NCI-H1105 treated with DMSO at 0.1 percent for 48 hours (cell line): Measurements from ENCODE around the gene SMAD7.
A peak's percentile ranks its signal among the peaks of the same experiment; 100 is the strongest.

Experiments
- DNase-seq: peaks from one replicate; lab custom pipeline; 2025; lab: John Stamatoyannopoulos, UW

Gene SMAD7

DNA sequence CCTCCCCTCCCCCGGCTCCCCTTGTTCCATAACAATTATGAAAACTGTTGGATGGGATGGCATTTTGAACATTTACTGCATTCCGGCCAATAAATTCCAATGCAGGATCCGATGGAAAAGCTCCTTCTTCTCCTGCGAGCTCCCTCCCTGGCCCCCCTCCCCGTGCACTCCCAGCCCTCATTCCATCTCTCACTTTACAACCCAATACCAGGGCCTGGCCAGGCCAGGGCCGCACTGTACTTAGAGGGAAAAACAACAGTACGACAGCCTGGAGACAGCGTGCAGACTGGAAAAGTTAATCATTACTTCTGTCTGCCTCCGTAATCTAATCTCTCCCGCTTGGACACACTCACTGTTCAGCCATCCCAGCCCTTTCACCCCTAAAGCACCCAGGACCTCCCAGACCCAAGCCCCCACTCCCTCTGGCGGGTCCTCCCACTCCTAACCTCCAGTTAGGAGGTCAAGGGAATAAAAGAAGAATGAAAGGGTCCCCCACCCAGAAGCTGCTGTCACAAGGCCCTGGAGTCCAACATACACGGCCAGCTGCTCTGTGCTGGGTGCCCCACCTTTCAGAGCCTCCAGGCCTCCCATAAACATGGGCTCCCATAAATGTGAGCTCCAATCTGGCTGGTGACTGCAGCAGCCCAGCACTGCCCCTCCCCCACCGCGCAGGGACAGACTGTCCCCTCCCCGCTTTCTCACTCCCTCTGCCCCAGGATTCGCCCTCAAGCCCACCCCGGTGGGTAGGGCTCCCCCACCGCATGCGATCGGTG, 20.6 kb downstream of the SMAD7 start:
- DNase-seq: no peak

- DNase-seq: no peak
Measured at GRCh38 chr18:48929212-48929612, 21.6 kb downstream of the SMAD7 start.

- peak; percentile 84 for DNase-seq
Measured at GRCh38 chr18:48928787-48929186, 22.0 kb downstream of the SMAD7 start.

- DNase-seq: no peak
Measured at GRCh38 chr18:48927286-48928080, 23.3 kb downstream of the SMAD7 start.

DNA sequence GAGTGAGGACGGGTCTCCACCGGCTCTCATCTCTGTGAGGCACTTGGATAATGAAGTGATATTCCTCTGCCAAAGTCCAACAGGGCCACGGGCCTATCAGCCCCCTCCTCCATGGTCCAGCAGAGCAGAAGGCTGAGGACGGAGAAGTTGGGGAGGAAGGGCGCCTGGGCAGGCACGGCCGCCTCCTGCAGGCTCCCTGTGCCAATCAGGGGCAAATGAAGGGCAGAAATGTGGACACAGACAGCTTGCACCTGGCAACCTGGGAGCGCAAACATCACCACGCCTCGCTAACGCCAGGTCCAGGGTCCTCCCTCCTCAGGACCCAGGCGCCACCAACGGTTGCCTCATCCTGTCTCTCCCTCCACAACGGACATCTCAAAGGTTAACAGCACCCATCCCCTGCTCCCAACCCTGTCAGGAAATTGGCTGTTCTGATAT, 24.3 kb downstream of the SMAD7 start:
- DNase-seq: no peak

- DNase-seq: no peak
Measured at GRCh38 chr18:48925491-48925780, 25.3 kb downstream of the SMAD7 start.

DNA sequence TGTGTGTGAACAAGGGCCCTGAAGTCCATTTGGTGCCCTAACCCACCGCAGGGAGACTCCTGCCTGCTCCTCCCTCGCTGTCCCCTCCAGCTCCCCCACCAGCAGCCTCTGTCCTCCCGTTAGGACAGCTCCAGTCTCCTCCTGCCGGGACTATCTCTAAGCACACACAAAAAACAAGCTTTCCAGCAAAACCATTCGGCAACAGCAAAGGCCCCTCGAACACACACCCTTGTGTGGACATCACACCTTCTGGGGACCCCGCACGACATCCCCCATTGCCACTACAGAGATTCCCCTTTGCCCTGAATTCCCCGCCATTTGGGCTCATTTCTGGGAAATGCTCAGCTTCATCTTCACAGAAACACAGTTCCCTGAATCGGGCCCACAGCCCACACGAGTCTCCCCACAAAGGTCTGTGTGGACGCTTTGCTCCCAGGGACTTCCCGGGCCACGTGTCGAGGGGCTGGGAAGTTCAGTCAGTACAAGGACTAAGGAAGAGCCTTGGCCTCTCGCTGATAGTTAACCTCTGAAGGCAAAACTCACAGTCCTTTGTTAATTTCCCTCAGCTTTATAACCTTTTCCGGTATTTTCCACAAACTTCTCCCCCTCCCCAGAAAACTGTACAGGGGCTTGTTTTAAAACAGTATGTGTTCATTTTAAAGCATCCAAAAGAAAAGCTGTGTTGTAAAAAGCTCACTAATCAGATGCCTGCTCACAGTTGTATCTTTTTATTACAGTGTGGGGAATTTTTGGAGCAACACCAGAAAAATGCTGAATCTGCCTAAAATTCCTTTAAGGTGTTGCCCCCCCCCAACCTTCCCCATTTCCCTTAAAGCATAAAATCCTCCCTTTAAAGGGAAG, 25.9 kb downstream of the SMAD7 start:
- DNase-seq: no peak

- DNase-seq: no peak
Measured at GRCh38 chr18:48923746-48924629, 26.8 kb downstream of the SMAD7 start.

- DNase-seq: no peak
Measured at GRCh38 chr18:48922801-48923730, 27.7 kb downstream of the SMAD7 start.

GRCh38 chr18:48922226-48922800, 28.5 kb downstream of the SMAD7 start:
- no peak for DNase-seq

- DNase-seq: no peak
Measured at GRCh38 chr18:48921305-48922225, 29.2 kb downstream of the SMAD7 start.

GRCh38 chr18:48920408-48921038, 30.2 kb downstream of the SMAD7 start:
- no peak for DNase-seq

GRCh38 chr18:48919547-48919946, 31.2 kb downstream of the SMAD7 start:
- DNase-seq: no peak

DNA sequence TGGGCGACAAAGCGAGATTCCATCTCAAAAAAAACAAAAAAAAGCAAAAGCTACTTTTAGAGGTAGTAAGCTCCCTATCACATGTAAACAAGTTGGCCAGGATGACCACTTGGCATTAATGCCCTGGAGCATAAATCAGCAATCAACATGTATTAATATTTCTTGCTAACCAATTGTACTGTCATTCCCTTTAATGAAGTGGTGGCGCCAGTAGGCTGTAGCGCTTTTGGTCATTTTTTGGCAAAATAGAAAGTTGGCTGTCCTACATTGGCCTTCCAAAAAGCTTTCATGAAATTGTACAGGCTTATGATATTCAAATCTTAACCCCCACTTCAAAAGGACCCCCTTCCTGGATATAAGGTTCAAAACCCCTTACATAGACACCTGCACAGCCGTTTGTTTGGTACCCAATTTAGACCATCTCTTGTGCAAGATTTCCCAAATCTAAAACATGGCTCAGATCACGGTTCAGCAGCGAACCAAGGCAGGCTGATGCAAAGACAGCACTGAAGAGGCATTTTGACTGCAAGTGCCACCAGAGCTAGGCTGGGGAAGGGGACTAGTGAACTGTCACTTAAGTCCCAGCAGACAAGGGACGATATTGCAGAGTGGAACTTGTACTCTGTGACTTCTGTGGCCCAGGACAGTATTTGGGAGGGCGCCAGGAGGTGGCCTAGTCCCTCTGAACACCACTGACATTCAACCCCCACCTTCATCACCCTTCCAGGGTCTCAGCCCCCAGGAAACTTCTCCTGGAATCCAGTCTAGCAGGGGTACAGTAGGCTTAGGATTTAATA, 31.9 kb downstream of the SMAD7 start:
- DNase-seq: no peak

DNA sequence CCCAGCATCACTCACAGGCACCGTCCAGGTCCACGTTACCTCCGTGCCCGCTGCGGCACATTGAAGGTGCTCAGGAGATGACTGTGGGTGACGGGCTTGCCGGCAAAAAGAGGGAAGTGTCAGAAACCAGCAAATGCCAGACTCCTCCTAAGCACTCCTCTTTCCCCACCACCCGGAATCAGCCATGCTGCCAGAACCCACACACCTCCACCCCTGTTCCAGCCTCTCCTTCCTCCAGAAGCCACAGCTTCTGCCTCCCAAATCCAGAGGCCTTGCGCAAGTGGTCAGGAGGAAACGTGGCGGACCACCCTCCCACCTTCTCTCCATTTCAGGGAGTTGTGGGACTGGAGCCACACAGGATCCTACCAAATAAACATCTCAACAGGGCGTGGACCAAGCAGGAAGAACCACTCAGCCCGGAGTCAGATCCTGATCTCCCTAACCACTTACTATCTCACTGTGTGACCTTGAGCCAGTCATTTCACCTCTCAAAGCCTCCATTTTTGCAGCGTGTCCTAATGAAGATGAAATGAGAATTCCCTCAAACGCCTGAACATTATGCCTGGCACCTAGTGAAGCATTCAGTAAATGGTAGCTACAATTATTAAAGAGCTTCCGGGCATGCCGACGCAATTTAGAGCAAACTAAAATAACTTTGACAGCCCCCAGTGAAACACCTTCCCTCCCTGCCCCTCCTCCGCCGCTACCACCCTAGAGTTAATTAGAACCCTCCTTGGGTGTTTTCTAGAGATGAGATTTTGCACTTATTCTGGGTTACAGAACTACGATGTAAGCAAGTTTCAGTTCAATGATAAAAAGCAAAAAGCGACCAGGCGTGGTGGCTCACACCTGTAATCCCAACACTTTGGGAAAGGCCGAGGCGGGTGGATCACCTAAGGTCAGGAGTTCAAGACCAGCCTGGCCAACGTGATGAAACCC, 32.9 kb downstream of the SMAD7 start:
- DNase-seq: no peak

DNA sequence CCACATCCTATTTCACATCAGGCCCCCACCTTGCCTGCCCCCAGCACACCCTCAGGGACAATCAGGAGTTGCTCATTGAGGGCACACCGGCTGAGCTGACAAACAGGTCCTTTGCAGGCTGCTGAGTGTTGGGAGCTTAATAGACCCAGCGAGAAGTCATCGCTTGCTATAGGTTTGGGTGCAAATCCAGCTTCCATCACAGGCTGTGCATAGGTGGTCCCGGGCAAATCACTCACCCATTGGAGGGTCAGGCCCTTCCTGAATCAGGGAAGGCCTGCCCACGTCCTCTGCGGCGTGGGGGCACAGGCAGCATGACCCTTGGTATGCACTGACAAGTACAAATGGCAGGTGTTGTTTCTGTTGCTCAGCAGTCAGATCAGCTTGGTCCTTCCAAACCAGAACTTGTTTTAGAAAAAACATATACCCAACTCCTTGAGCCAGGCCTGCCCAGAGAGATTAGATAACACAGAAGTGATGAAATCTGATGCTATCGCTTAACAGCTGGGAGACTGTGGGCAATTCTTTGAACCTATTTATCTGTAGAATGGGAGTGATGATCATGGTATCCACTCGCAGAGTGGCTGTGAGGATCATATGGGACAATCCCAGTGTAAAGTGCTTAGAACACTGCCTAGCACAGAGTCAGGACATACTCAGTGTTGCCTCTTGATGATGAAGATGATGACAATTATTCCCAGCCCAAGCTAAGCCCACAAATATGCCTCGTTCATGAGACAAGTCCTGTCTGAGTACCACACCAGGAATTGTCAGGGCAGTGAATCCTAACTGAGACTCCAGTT, 34.9 kb downstream of the SMAD7 start:
- DNase-seq: no peak
